ENCODE data around the gene MCRIP2.

The MCRIP2 gene

GRCh38 chr16:694187-694862 is 52.7 kb downstream of the MCRIP2 start:
- in situ Hi-C loops (cut with HindIII; ENCODE audit: low sequenced_read_pairs): no loop called here

- in situ Hi-C loops (cut with HindIII; ENCODE audit: low sequenced_read_pairs): no loop called here
Observed at GRCh38 chr16:694863-695354, 53.3 kb downstream of the MCRIP2 start.

- in situ Hi-C loops (cut with HindIII; ENCODE audit: low sequenced_read_pairs): no loop called here
Observed at GRCh38 chr16:695355-696089, 53.9 kb downstream of the MCRIP2 start.

Data from DLD1 (cell line).